CD4-positive, alpha-beta T cell treated with Interleukin-15 for 4 hours (primary cell): ENCODE measurements around the gene AHDC1.

ENCODE experiments used
- DNase-seq: peaks from one replicate; pipeline ENCODE4 v3.0.0-alpha.2; 2020; ENCODE audit warnings: low spot score

AHDC1 gene

DNA sequence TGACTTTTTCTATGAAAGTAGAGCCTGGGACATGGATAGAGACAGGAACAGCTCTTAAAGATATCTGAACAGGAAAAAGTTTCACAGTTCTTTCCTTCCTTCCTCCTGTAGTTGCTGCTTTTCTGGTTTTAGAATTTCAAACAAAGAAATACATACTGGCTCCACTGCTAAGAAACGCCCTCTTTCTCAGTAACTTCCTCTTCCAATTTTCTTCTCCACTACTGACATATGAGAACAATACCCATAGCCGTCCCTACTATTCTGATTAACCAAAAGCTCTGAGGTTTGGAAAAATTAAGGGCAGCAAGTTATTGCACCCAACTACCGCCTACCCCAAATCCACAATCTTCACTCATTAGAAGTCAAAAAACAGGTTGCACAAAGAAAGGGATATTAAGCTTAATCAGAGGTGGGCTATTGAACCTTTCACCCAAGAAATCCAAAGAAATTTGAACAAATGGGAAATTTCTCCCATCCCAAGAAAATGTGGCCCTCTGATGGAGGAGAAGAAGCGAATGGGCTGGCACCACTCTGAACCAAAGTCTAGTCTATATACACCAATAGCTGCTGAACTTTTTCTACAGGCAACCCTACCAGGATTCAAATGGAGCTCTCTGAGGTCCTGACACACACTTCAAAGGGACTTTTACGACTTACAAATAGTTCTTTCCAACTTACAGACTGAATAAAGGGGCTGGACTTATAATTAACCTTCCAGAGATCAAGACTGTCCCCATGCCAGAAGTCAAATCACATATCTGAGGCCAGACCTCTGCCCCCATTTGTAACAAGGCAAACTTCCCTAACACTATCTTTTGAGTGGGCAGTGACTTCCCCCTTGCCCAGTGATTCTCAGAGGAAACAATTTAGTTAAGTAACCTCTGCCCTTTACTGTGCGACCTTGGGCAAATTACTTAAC lies 115.7 kb downstream of the AHDC1 start:
- DNase-seq = peak; percentile 12

DNA sequence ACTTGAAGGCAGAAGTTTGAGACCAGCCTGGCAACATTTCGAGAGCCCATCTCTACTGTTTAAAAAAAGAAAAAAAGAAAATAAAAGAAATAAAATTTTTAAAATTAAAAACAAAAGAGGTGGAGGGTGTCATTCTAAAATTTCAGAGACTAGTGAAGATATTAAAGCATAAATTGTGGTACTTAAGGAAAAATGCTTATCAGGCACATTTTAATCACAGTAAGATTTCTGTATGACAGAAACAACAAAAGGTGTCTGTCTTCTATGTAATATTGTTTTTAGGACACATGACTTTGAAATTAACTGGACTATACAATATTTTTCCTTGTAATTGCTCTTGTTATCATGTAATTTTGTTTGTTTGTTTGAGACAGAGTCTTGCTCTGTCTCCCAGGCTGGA lies 118.6 kb downstream of the AHDC1 start:
- DNase-seq = no peak
